Neural crest cell (in vitro differentiated cells): ENCODE results near the gene CLCNKA. TPM values are rescaled to one million over a fixed set of nuclear protein-coding genes. Genes with fewer than 3 reads are reported as not detected.

Source experiments
- DNase-seq: peaks from one replicate; pipeline ENCODE4 v3.0.0; 2021; ENCODE audit warnings: low read depth, mixed read lengths, low spot score
- H3K27ac Mint-ChIP-seq: one replicate; pipeline ENCODE4 v1.8.0; 2021; ENCODE audit warnings: mild to moderate bottlenecking, mixed read lengths; ENCODE audit not compliant: unreplicated experiment
- H3K27me3 Mint-ChIP-seq: 2 replicates; pipeline ENCODE4 v1.8.0; 2021; ENCODE audit warnings: low read depth, mild to moderate bottlenecking, mixed read lengths
- H3K36me3 Mint-ChIP-seq: 2 replicates; pipeline ENCODE4 v1.8.0; 2021; ENCODE audit warnings: low read depth, mild to moderate bottlenecking, mixed read lengths
- H3K4me1 Mint-ChIP-seq: 2 replicates; pipeline ENCODE4 v1.8.0; 2021; ENCODE audit warnings: mixed read lengths
- H3K4me3 Mint-ChIP-seq: one replicate; pipeline ENCODE4 v1.8.0; 2021; ENCODE audit warnings: mild to moderate bottlenecking, mixed read lengths
- H3K9me3 Mint-ChIP-seq: 2 replicates; pipeline ENCODE4 v1.8.0; 2021; ENCODE audit warnings: mixed read lengths
- CTCF ChIP-seq: fragments of 200-600 bp; sonication (generic); conservative IDR thresholded peaks from 2 replicates; pipeline ENCODE4 v1.5.0; 2021; ENCODE audit warnings: antibody characterized with exemption, mild to moderate bottlenecking
- total RNA-seq: library from RNA; stranded (reverse); gene quantifications from 2 replicates; pipeline ENCODE4 v1.2.1, GENCODE V29; 2021

CLCNKA gene
- total RNA-seq, 1 donor from 2014 or later = not detected

GRCh38 chr1:15993666-15994065 lies 28.2 kb upstream of the CLCNKA start:
- Mint-ChIP-seq H3K27ac (no peak overlapping the region), H3K4me1 (no peaks in the 10 kb centered on the region), H3K27me3 (peaks cover 4% of the 10 kb centered on the region), H3K4me3 (no peak overlapping the region), H3K36me3 (no peaks in the 10 kb centered on the region), H3K9me3 (no peaks in the 10 kb centered on the region)
- TF ChIP-seq CTCF = no peak
- DNase-seq = no peak

- no peak for TF ChIP-seq CTCF
- no peak overlapping the region for H3K4me3 Mint-ChIP-seq
- no peak for DNase-seq
- H3K4me1 Mint-ChIP-seq = no peaks in the 10 kb centered on the region
- no peaks in the 10 kb centered on the region for H3K9me3 Mint-ChIP-seq
- H3K27ac Mint-ChIP-seq = no peak overlapping the region
- H3K27me3 Mint-ChIP-seq = peaks cover 4% of the 10 kb centered on the region
- no peaks in the 10 kb centered on the region for H3K36me3 Mint-ChIP-seq
Observed at GRCh38 chr1:15994081-15994480, 27.8 kb upstream of the CLCNKA start.

DNA sequence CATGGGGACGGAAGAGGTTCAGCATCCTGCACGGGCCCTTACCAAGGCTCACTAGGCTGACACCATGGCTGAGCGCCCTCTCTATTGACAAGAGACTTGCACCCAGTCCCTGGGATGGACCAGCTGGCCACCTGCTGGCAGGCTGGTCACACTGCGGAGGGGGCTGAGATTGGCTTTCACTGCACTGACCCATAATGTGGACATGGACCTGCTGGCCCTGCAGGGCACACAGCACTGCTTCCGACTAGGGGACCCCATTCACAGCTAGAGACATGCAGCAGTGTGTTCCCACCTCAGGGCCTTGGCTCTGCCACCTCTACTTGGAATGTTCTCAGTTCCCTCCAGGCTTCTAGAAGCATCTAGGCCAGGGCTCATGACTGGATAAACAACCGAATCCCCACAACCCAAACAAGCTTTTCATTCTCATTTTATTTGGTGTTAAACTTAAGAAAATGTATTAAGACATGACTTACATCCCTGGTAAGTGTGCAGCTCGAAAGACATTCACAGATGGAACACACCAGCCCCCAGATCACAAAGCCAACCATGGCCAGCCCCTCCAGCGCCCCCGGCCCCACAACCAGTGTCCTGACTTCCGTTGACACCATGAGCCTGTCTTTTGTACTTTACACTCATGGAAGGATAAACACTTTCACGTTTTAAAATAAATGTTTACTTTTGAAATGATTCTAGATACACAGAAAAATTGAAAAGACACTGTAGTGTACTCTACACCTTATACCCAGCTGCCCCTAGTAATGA lies 27.1 kb upstream of the CLCNKA start:
- Mint-ChIP-seq H3K4me1 (no peaks in the 10 kb centered on the region), H3K27ac (no peak overlapping the region), H3K27me3 (peaks cover 4% of the 10 kb centered on the region), H3K4me3 (no peak overlapping the region), H3K9me3 (no peaks in the 10 kb centered on the region), H3K36me3 (no peaks in the 10 kb centered on the region)
- DNase-seq = peak; percentile 48
- peak; percentile 67 for TF ChIP-seq CTCF

DNA sequence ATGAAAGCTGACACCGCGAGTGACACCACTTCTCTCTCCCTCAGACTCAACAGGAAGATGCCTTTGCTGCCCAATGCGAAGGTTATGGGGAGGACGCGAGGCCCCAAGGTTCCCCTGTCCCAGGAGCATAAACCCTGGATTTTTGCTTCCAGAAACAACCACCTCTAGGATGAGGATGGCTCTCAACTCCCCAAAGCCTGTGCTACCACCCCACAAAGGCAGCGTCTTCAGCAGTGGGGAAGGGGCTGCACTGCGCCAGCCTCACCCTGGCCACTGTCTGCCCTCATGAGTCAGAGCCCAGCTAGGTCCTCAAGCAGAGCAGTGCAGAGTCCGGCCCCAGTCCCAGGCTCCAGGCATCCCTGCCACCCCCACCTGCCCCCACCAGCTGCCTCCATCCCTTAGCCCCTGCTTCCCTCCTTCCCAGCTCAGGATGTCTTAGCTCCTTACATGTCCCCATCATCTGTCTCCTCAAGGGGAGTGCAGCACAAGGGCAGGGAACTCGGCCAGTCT lies 24.7 kb upstream of the CLCNKA start:
- no peak for TF ChIP-seq CTCF
- Mint-ChIP-seq H3K9me3 (no peaks in the 10 kb centered on the region), H3K4me3 (no peak overlapping the region), H3K4me1 (no peaks in the 10 kb centered on the region), H3K27ac (no peak overlapping the region), H3K27me3 (peaks cover 4% of the 10 kb centered on the region), H3K36me3 (no peaks in the 10 kb centered on the region)
- DNase-seq = no peak

GRCh38 chr1:15997637-15998280 lies 24.1 kb upstream of the CLCNKA start:
- Mint-ChIP-seq H3K27me3 (peaks cover 4% of the 10 kb centered on the region), H3K27ac (no peak overlapping the region), H3K9me3 (no peaks in the 10 kb centered on the region), H3K4me3 (no peak overlapping the region), H3K4me1 (no peaks in the 10 kb centered on the region), H3K36me3 (no peaks in the 10 kb centered on the region)
- no peak for DNase-seq
- TF ChIP-seq CTCF = no peak
